HCT116 (cell line): ENCODE results near the gene RREB1. TPM values are rescaled to one million over a fixed set of nuclear protein-coding genes. Genes with fewer than 3 reads are reported as not detected.

ENCODE experiments used
- ATAC-seq: fragments of 200-7000 bp; cut with Tn5 transposase; 2 replicates; pipeline ENCODE4 v1.9.1; 2020; ENCODE audit warnings: mild to moderate bottlenecking, moderate library complexity
- BruUV-seq: library from RNA; stranded (reverse); fragments of 400-500 nt; replicated peaks from 2 replicates; lab custom pipeline; 2021; lab: Mats Ljungman, UMichigan
- CTCF ChIA-PET: fragments of 300-600 bp; sonication (Branson Sonifier 250); formaldehyde crosslinking; loops from one replicate; lab custom pipeline; 2021; ENCODE audit warnings: antibody characterized with exemption; lab: Charles Lee
- POLR2A ChIA-PET: fragments of 300-600, 350-600 bp; sonication (Branson Sonifier 250); formaldehyde crosslinking; loops from one replicate; lab custom pipeline; 2021; ENCODE audit warnings: antibody characterized with exemption; lab: Charles Lee
- RAD21 ChIA-PET, 2 experiments: fragments of 300-600 bp; sonication (Branson Sonifier 250); formaldehyde crosslinking; loops; one replicate each; lab custom pipeline; 2023; ENCODE audit warnings: low total read pairs in 2 of 2; ENCODE audit not compliant: uncharacterized antibody in 2 of 2, unreplicated experiment in 2 of 2, low non-redundant PET in 1 of 2; lab: Charles Lee
- DNase-seq: peaks from one replicate; pipeline ENCODE4 v3.0.0-alpha.2; 2010; ENCODE audit warnings: low read depth, low spot score
- H2AFZ ChIP-seq: fragments of 200-600 bp; shearing (Covaris generic), sonication (generic); 2 replicates; pipeline ENCODE4 v1.6.1; 2017; ENCODE audit warnings: low read depth, mixed run types, mixed read lengths, antibody characterized with exemption, low read length; ENCODE audit not compliant: poor library complexity, severe bottlenecking
- H3K27ac ChIP-seq: 2 replicates; pipeline ENCODE4 v1.5.1; 2012; ENCODE audit warnings: low read depth, low read length
- H3K27me3 ChIP-seq: fragments of 200-600 bp; sonication (generic); 2 replicates; pipeline ENCODE4 v1.6.1; 2016; ENCODE audit warnings: mixed run types, low read length, mixed read lengths; ENCODE audit not compliant: insufficient read depth
- H3K36me3 ChIP-seq, 2 experiments: fragments of 200-500 bp in 1 of 2; fragments of 200-600 bp in 1 of 2; sonication (Bioruptor generic) in 1 of 2; sonication (generic) in 1 of 2; 2 replicates each; pipeline versions ENCODE4 v1.5.1 to v1.6.1; 2014 to 2016; ENCODE audit warnings: low read length in 2 of 2, inconsistent platforms in 1 of 2, mixed read lengths in 1 of 2, mixed run types in 1 of 2; ENCODE audit not compliant: insufficient read depth in 2 of 2, control insufficient read depth in 1 of 2
- H3K4me1 ChIP-seq, 2 experiments: fragments of 200-600 bp in 1 of 2; sonication (generic) in 1 of 2; 2 replicates each; pipeline versions ENCODE4 v1.5.1 to v1.6.1; 2012 to 2017; ENCODE audit warnings: low read length in 2 of 2, inconsistent platforms in 1 of 2, mild to moderate bottlenecking in 1 of 2, mixed read lengths in 1 of 2, mixed run types in 1 of 2, moderate library complexity in 1 of 2; ENCODE audit not compliant: insufficient read depth in 2 of 2, control insufficient read depth in 1 of 2
- H3K4me2 ChIP-seq: fragments of 200-600 bp; sonication (generic); 2 replicates; pipeline ENCODE4 v1.6.1; 2017; ENCODE audit warnings: mixed run types, low read length, mixed read lengths
- H3K4me3 ChIP-seq, 2 experiments: fragments of 200-600 bp in 1 of 2; sonication (generic) in 1 of 2; replicated peaks in 1 of 2; 2 replicates each; pipeline ENCODE4 v1.5.1; 2011 to 2016; ENCODE audit warnings: low read length in 2 of 2, control low read depth in 1 of 2, low read depth in 1 of 2, mild to moderate bottlenecking in 1 of 2, mixed read lengths in 1 of 2, mixed run types in 1 of 2
- H3K79me2 ChIP-seq: fragments of 200-600 bp; sonication (generic); 2 replicates; pipeline ENCODE4 v1.6.1; 2017; ENCODE audit warnings: mild to moderate bottlenecking, mixed run types, low read length, moderate library complexity, mixed read lengths; ENCODE audit not compliant: insufficient read depth
- H3K9ac ChIP-seq: fragments of 200-600 bp; sonication (generic); 2 replicates; pipeline ENCODE4 v1.6.1; 2016; ENCODE audit warnings: low read length, mixed read lengths
- H3K9me2 ChIP-seq: fragments of 200-600 bp; sonication (generic), shearing (Covaris generic); 2 replicates; pipeline ENCODE4 v1.6.1; 2017; ENCODE audit warnings: mixed run types, mild to moderate bottlenecking, moderate library complexity; ENCODE audit not compliant: insufficient read depth
- H3K9me3 ChIP-seq, 2 experiments: fragments of 200-500 bp in 1 of 2; fragments of 200-600 bp in 1 of 2; sonication (Bioruptor generic) in 1 of 2; sonication (generic) in 1 of 2; 2 replicates each; pipeline ENCODE4 v1.6.1; 2014 to 2017; ENCODE audit warnings: low read length in 2 of 2, mixed read lengths in 2 of 2, inconsistent platforms in 1 of 2, low read depth in 1 of 2, mild to moderate bottlenecking in 1 of 2, mixed run types in 1 of 2, moderate library complexity in 1 of 2; ENCODE audit not compliant: control insufficient read depth in 1 of 2, insufficient read depth in 1 of 2
- H4K20me1 ChIP-seq: fragments of 200-600 bp; sonication (generic), shearing (Covaris generic); 2 replicates; pipeline ENCODE4 v1.6.1; 2017; ENCODE audit warnings: mixed run types, mild to moderate bottlenecking, moderate library complexity; ENCODE audit not compliant: insufficient read depth
- ATF3 ChIP-seq: IDR thresholded peaks from 2 replicates; pipeline ENCODE4 v1.6.1; 2012
- CEBPB ChIP-seq: IDR thresholded peaks from 2 replicates; pipeline ENCODE4 v1.6.1; 2012; ENCODE audit warnings: low read depth
- CTCF ChIP-seq, 3 experiments: fragments of 200-600 bp in 1 of 3; sonication (generic) in 1 of 3; IDR thresholded peaks in 2 of 3; conservative IDR thresholded peaks in 1 of 3; 2 replicates each; pipeline ENCODE4 v1.5.1; 2012 to 2017; ENCODE audit warnings: low read depth in 2 of 3, low read length in 2 of 3, antibody characterized with exemption in 1 of 3, borderline replicate concordance in 1 of 3, control low read depth in 1 of 3, mild to moderate bottlenecking in 1 of 3, mixed read lengths in 1 of 3, mixed run types in 1 of 3, moderate library complexity in 1 of 3; ENCODE audit not compliant: insufficient read depth in 1 of 3
- EGR1 ChIP-seq: IDR thresholded peaks from 2 replicates; pipeline ENCODE4 v1.6.1; 2012; ENCODE audit warnings: low read depth
- FOSL1 ChIP-seq: IDR thresholded peaks from 2 replicates; pipeline ENCODE4 v1.6.1; 2012; ENCODE audit warnings: low read depth
- JUND ChIP-seq: IDR thresholded peaks from 2 replicates; pipeline ENCODE4 v1.6.1; 2012
- MAX ChIP-seq: IDR thresholded peaks from 2 replicates; pipeline ENCODE4 v1.6.1; 2012
- POLR2A ChIP-seq: IDR thresholded peaks from 2 replicates; pipeline ENCODE4 v1.7.0; 2011; ENCODE audit warnings: borderline replicate concordance; ENCODE audit not compliant: insufficient read depth, insufficient read length; ENCODE audit errors: extremely low read depth
- POLR2AphosphoS5 ChIP-seq: IDR thresholded peaks from 2 replicates; pipeline ENCODE4 v1.6.1; 2011; ENCODE audit warnings: mild to moderate bottlenecking, low read depth, low read length, moderate library complexity
- RAD21 ChIP-seq: IDR thresholded peaks from 2 replicates; pipeline ENCODE4 v1.6.1; 2012; ENCODE audit warnings: low read depth, mild to moderate bottlenecking
- REST ChIP-seq: IDR thresholded peaks from 2 replicates; pipeline ENCODE4 v1.6.1; 2012; ENCODE audit warnings: low read depth
- SP1 ChIP-seq: IDR thresholded peaks from 2 replicates; pipeline ENCODE4 v1.6.1; 2012; ENCODE audit warnings: low read depth
- TCF7L2 ChIP-seq: IDR thresholded peaks from 2 replicates; pipeline ENCODE4 v1.7.0; 2011; ENCODE audit warnings: borderline replicate concordance, inconsistent platforms; ENCODE audit not compliant: insufficient read depth, insufficient read length; ENCODE audit errors: extremely low read depth
- YY1 ChIP-seq: IDR thresholded peaks from 2 replicates; pipeline ENCODE4 v1.6.1; 2011; ENCODE audit warnings: low read length, low read depth, moderate library complexity, mild to moderate bottlenecking; ENCODE audit not compliant: insufficient replicate concordance; ENCODE audit errors: extremely low read depth
- ZBTB33 ChIP-seq: IDR thresholded peaks from 2 replicates; pipeline ENCODE4 v1.6.1; 2011; ENCODE audit warnings: mild to moderate bottlenecking, low read length, moderate library complexity; ENCODE audit not compliant: insufficient replicate concordance; ENCODE audit errors: extremely low read depth
- ZFX ChIP-seq: fragments of 450-650 bp; IDR thresholded peaks from 2 replicates; pipeline ENCODE4 v1.6.1; 2017
- ZNF274 ChIP-seq: fragments of 200-500 bp; sonication (Bioruptor generic); IDR thresholded peaks from 2 replicates; pipeline ENCODE4 v1.6.1; 2014; ENCODE audit warnings: mild to moderate bottlenecking, low read depth, low read length, inconsistent platforms
- intact Hi-C: fragments of 100-400 bp; cut with micrococcal nuclease; formaldehyde crosslinking; loops from 2 replicates; pipeline ENCODE4 v1.10.0; 2022
- total RNA-seq: library from RNA; stranded (reverse); gene quantifications from one replicate; pipeline ENCODE4 v1.2.1, GENCODE V29; 2021; ENCODE audit not compliant: unreplicated experiment

RREB1 gene
- total RNA-seq, 1 experiment from 2014 or later: 47.9 TPM

GRCh38 chr6:7273709-7274108, 165.9 kb downstream of the RREB1 start:
- no peak overlapping the region for H3K4me3 ChIP-seq
- H2AFZ ChIP-seq: no peak overlapping the region
- no TSS peak for BruUV-seq
- POLR2A ChIA-PET: no interaction called here
- no peak overlapping the region for H3K27ac ChIP-seq
- no peak overlapping the region for H3K4me2 ChIP-seq
- no peak for TF ChIP-seq ATF3
- no peak for TF ChIP-seq ZNF274
- no peak for TF ChIP-seq MAX
- no peak for TF ChIP-seq SP1
- TF ChIP-seq CEBPB: no peak
- TF ChIP-seq ZBTB33: no peak
- TF ChIP-seq POLR2AphosphoS5: no peak
- no peak for TF ChIP-seq EGR1
- no peak for TF ChIP-seq TCF7L2
- TF ChIP-seq RAD21: no peak
- TF ChIP-seq FOSL1: no peak
- TF ChIP-seq YY1: no peak
- TF ChIP-seq CTCF (IDR thresholded peaks at IDR 0.05 in 2 of 3, conservative IDR thresholded peaks at IDR 0.05 in 1 of 3; ENCODE audit: borderline replicate concordance in 1 of 3, insufficient read depth in 1 of 3, low read depth in 2 of 3, low read length in 2 of 3): no peak
- TF ChIP-seq REST: no peak
- TF ChIP-seq JUND: no peak
- no peak for TF ChIP-seq ZFX
- TF ChIP-seq POLR2A: no peak
- TF ChIP-seq, all 23 proteins: peak for 0
- no peaks in the 10 kb centered on the region for H3K27me3 ChIP-seq
- ChIA-PET CTCF (interaction anchor here (1.0 kb wide), 1 partner anchor 12 kb away, joined by 3 read pairs; no protein-coding TSS in a partner anchor), RAD21 (no interaction called here)
- no peaks in the 10 kb centered on the region for H3K9me3 ChIP-seq
- no peaks in the 10 kb centered on the region for H3K79me2 ChIP-seq
- H3K4me1 ChIP-seq: no peaks in the 10 kb centered on the region; a peak in 1 of 4 replicates
- H3K36me3 ChIP-seq: no peaks in the 10 kb centered on the region
- H3K9me2 ChIP-seq: no peaks in the 10 kb centered on the region
- H3K9ac ChIP-seq: no peak overlapping the region
- no peaks in the 10 kb centered on the region for H4K20me1 ChIP-seq
- no peak for ATAC-seq
- no peak for DNase-seq
- intact Hi-C loops: no loop called here
